ENCODE results near the gene BRCC3. TPM values are rescaled to one million over a fixed set of nuclear protein-coding genes. Genes with fewer than 3 reads are reported as not detected.
A peak's percentile ranks its signal among the peaks of the same experiment; 100 is the strongest.

Gene BRCC3
- total and polyA plus RNA-seq, 2 experiments from 2014 or later = 8.1 to 27.1 TPM

- H3K4me3 ChIP-seq = no peak overlapping the region
- no peak overlapping the region for H3K27ac ChIP-seq
- no peaks in the 10 kb centered on the region for H3K4me1 ChIP-seq (ENCODE audit: insufficient read depth)
- H3K9me2 ChIP-seq (ENCODE audit: insufficient read depth) = no peaks in the 10 kb centered on the region
- 15% methylated on average over 4 of the region's 4 CpGs for WGBS, 2 experiments (ENCODE audit: low coverage in 1 of 2, low lambda C conversion rate in 2 of 2, missing lambda C conversion rate in 2 of 2)
- peak; percentile 49 for DNase-seq
- no peaks in the 10 kb centered on the region for H4K20me1 ChIP-seq (ENCODE audit: insufficient read depth)
- in situ Hi-C loops (cut with MboI) = no loop called here
- no peaks in the 10 kb centered on the region for H3K36me3 ChIP-seq (ENCODE audit: low read depth)
- no peaks in the 10 kb centered on the region for H3K27me3 ChIP-seq (replicated peaks; ENCODE audit: insufficient read depth)
- H3K4me2 ChIP-seq (ENCODE audit: unreplicated experiment) = no peak overlapping the region
- no peak overlapping the region for H2AFZ ChIP-seq
- TF ChIP-seq EZH2phosphoT487 (IDR thresholded peaks at IDR 0.05; ENCODE audit: insufficient read depth, low read depth) (no peak), EZH2 (IDR thresholded peaks at IDR 0.05; ENCODE audit: insufficient read depth, poor library complexity, severe bottlenecking) (no peak)
- H3K9me3 ChIP-seq (ENCODE audit: low read depth) = no peaks in the 10 kb centered on the region
- no peaks in the 10 kb centered on the region for H3F3A ChIP-seq (ENCODE audit: insufficient read depth)
- H3K79me2 ChIP-seq (ENCODE audit: insufficient read depth) = no peaks in the 10 kb centered on the region
- no peak overlapping the region for H3K9ac ChIP-seq
Observed at GRCh38 chrX:155094468-155095061, 23.3 kb downstream of the BRCC3 start.

GRCh38 chrX:155105919-155106318 is 34.6 kb downstream of the BRCC3 start:
- H3K9me2 ChIP-seq (ENCODE audit: insufficient read depth) = no peaks in the 10 kb centered on the region
- TF ChIP-seq EZH2 (IDR thresholded peaks at IDR 0.05; ENCODE audit: insufficient read depth, poor library complexity, severe bottlenecking) (no peak), EZH2phosphoT487 (IDR thresholded peaks at IDR 0.05; ENCODE audit: insufficient read depth, low read depth) (no peak)
- H3K4me3 ChIP-seq = no peak overlapping the region
- no peaks in the 10 kb centered on the region for H3K27me3 ChIP-seq (replicated peaks; ENCODE audit: insufficient read depth)
- H3K27ac ChIP-seq = no peak overlapping the region
- in situ Hi-C loops (cut with MboI) = no loop called here
- no peak overlapping the region for H3K9ac ChIP-seq
- H3K79me2 ChIP-seq (ENCODE audit: insufficient read depth) = no peaks in the 10 kb centered on the region
- H3K4me1 ChIP-seq (ENCODE audit: insufficient read depth) = no peaks in the 10 kb centered on the region
- H3F3A ChIP-seq (ENCODE audit: insufficient read depth) = no peaks in the 10 kb centered on the region
- no peaks in the 10 kb centered on the region for H3K36me3 ChIP-seq (ENCODE audit: low read depth)
- no peak overlapping the region for H2AFZ ChIP-seq
- no peak overlapping the region for H3K4me2 ChIP-seq (ENCODE audit: unreplicated experiment)
- H4K20me1 ChIP-seq (ENCODE audit: insufficient read depth) = no peaks in the 10 kb centered on the region
- DNase-seq = no peak
- 97 to 100% methylated on average over 2 of the region's 2 CpGs for WGBS, 2 experiments (ENCODE audit: low coverage in 1 of 2, low lambda C conversion rate in 2 of 2, missing lambda C conversion rate in 2 of 2)
- no peaks in the 10 kb centered on the region for H3K9me3 ChIP-seq (ENCODE audit: low read depth)

GRCh38 chrX:155108427-155108826 is 37.1 kb downstream of the BRCC3 start:
- H2AFZ ChIP-seq = no peak overlapping the region
- in situ Hi-C loops (cut with MboI) = no loop called here
- H3K36me3 ChIP-seq (ENCODE audit: low read depth) = no peaks in the 10 kb centered on the region
- TF ChIP-seq EZH2 (IDR thresholded peaks at IDR 0.05; ENCODE audit: insufficient read depth, poor library complexity, severe bottlenecking) (no peak), EZH2phosphoT487 (IDR thresholded peaks at IDR 0.05; ENCODE audit: insufficient read depth, low read depth) (no peak)
- H3K79me2 ChIP-seq (ENCODE audit: insufficient read depth) = no peaks in the 10 kb centered on the region
- no peak for DNase-seq
- no peaks in the 10 kb centered on the region for H3K4me1 ChIP-seq (ENCODE audit: insufficient read depth)
- no peaks in the 10 kb centered on the region for H3K9me3 ChIP-seq (ENCODE audit: low read depth)
- H3K27ac ChIP-seq = no peak overlapping the region
- no peaks in the 10 kb centered on the region for H4K20me1 ChIP-seq (ENCODE audit: insufficient read depth)
- no peaks in the 10 kb centered on the region for H3K27me3 ChIP-seq (replicated peaks; ENCODE audit: insufficient read depth)
- no peak overlapping the region for H3K4me2 ChIP-seq (ENCODE audit: unreplicated experiment)
- H3K9me2 ChIP-seq (ENCODE audit: insufficient read depth) = no peaks in the 10 kb centered on the region
- H3K9ac ChIP-seq = no peak overlapping the region
- no peaks in the 10 kb centered on the region for H3F3A ChIP-seq (ENCODE audit: insufficient read depth)
- H3K4me3 ChIP-seq = no peak overlapping the region

- Histone ChIP-seq H3K9me2 (ENCODE audit: insufficient read depth) (no peaks in the 10 kb centered on the region), H3K4me3 (no peak overlapping the region), H3K79me2 (ENCODE audit: insufficient read depth) (no peaks in the 10 kb centered on the region), H3K27me3 (replicated peaks; ENCODE audit: insufficient read depth) (no peaks in the 10 kb centered on the region), H3K4me1 (ENCODE audit: insufficient read depth) (no peaks in the 10 kb centered on the region), H3K4me2 (ENCODE audit: unreplicated experiment) (no peak overlapping the region), H3K9me3 (ENCODE audit: low read depth) (no peaks in the 10 kb centered on the region), H3K27ac (no peak overlapping the region), H3K9ac (no peak overlapping the region), H3K36me3 (ENCODE audit: low read depth) (no peaks in the 10 kb centered on the region), H3F3A (ENCODE audit: insufficient read depth) (no peaks in the 10 kb centered on the region), H2AFZ (no peak overlapping the region), H4K20me1 (ENCODE audit: insufficient read depth) (no peaks in the 10 kb centered on the region)
- in situ Hi-C loops (cut with MboI) = no loop called here
- TF ChIP-seq EZH2 (IDR thresholded peaks at IDR 0.05; ENCODE audit: insufficient read depth, poor library complexity, severe bottlenecking) (no peak), EZH2phosphoT487 (IDR thresholded peaks at IDR 0.05; ENCODE audit: insufficient read depth, low read depth) (no peak)
- 97 to 98% methylated on average over 3 of the region's 3 CpGs for WGBS, 2 experiments (ENCODE audit: low coverage in 1 of 2, low lambda C conversion rate in 2 of 2, missing lambda C conversion rate in 2 of 2)
- DNase-seq = no peak
Observed at GRCh38 chrX:155112171-155112570, 40.9 kb downstream of the BRCC3 start.

GRCh38 chrX:155113097-155113496 is 41.8 kb downstream of the BRCC3 start:
- in situ Hi-C loops (cut with MboI) = no loop called here
- Histone ChIP-seq H3K4me1 (ENCODE audit: insufficient read depth) (no peaks in the 10 kb centered on the region), H3K4me3 (no peak overlapping the region), H3K4me2 (ENCODE audit: unreplicated experiment) (no peak overlapping the region), H2AFZ (no peak overlapping the region), H4K20me1 (ENCODE audit: insufficient read depth) (no peaks in the 10 kb centered on the region), H3K27me3 (replicated peaks; ENCODE audit: insufficient read depth) (no peaks in the 10 kb centered on the region), H3K9me3 (ENCODE audit: low read depth) (no peaks in the 10 kb centered on the region), H3K27ac (no peak overlapping the region), H3K9ac (no peak overlapping the region), H3K36me3 (ENCODE audit: low read depth) (no peaks in the 10 kb centered on the region), H3F3A (ENCODE audit: insufficient read depth) (no peaks in the 10 kb centered on the region), H3K9me2 (ENCODE audit: insufficient read depth) (no peaks in the 10 kb centered on the region), H3K79me2 (ENCODE audit: insufficient read depth) (no peaks in the 10 kb centered on the region)
- no peak for DNase-seq
- TF ChIP-seq EZH2 (IDR thresholded peaks at IDR 0.05; ENCODE audit: insufficient read depth, poor library complexity, severe bottlenecking) (no peak), EZH2phosphoT487 (IDR thresholded peaks at IDR 0.05; ENCODE audit: insufficient read depth, low read depth) (no peak)
- 92 to 100% methylated on average over 2 to 4 of the region's 4 CpGs for WGBS, 2 experiments (ENCODE audit: low coverage in 1 of 2, low lambda C conversion rate in 2 of 2, missing lambda C conversion rate in 2 of 2)
